ELF-1 (cell line): ENCODE measurements around the gene CCDC93.
A peak's percentile ranks its signal among the peaks of the same experiment; 100 is the strongest.
"Not testable (repeated sequence)": the region's sequence is repeated elsewhere in the genome, so short reads cannot be mapped to it uniquely, and the experiment has no call there.

Experiments used
- DNase-seq: peaks from one replicate; pipeline ENCODE4 v3.0.0-alpha.2; 2016; ENCODE audit warnings: low read depth, low spot score

Gene CCDC93

DNA sequence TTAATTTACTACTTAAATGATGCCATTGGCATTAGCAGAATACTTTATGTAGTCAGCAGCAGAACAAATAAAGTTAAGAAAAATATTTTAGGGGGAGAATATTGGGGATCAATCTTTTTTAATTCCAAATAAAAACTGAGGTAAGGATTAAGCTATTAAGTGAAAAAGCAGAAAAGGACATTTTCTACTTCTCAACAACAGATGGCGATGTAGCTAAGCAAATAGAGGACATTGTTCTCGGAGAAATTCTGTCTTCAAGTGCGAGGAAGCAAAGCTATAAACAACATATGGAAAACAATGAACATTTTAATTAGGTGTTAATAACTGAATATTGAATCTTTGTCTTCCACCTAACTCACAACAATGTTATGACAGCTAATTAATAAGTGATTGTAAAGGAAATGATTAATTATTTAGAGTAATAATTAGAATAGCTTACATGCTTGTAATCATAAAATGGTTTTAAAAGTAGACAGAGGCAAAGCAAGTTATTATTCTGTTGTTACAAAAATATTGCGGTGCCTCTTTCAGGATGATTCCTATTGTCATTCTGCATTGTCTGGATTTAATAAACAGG is 32.9 kb upstream of the CCDC93 start:
- no peak for DNase-seq

DNA sequence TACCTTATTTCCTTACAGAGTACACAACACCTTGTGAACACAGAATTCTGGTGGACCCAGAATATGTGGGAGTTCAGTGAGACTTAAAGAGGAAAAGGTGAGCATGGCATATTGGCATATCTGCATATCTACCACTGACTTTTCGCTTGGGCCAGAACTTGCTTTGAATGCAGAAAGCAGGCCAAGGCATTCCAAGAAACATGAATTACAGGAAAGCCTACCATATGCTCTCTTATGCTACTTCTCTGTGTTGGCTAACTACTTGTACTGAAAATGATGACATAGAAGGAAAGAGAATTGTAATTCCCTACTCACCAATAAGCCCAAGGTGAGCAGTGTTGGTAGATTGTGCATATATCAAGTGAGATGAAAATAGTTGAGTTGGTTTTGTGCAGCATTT is 31.4 kb upstream of the CCDC93 start:
- DNase-seq: no peak

- no peak for DNase-seq
Observed at GRCh38 chr2:118044854-118045253, 31.0 kb upstream of the CCDC93 start.

- DNase-seq: no peak
Observed at GRCh38 chr2:118044103-118044716, 30.3 kb upstream of the CCDC93 start.

DNA sequence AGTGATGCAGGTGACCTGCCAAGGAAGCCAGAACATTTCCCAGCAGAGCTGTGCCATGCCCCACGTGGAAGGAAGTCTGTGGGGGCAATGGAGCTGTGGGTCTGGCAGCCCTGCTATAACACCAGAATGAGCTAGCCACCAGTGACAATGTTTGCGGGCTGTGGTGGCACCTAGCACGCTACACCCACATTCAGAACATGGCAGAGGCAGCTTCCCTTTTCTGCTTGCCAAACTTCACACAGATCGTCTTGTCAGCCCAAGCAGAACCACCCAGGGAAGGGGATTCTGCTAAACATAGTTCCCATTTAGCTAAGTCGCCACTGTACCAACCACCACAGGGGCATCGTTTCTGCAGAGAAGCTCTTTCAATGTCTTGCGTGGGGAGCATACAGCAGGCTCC is 27.0 kb upstream of the CCDC93 start:
- DNase-seq: no peak

DNA sequence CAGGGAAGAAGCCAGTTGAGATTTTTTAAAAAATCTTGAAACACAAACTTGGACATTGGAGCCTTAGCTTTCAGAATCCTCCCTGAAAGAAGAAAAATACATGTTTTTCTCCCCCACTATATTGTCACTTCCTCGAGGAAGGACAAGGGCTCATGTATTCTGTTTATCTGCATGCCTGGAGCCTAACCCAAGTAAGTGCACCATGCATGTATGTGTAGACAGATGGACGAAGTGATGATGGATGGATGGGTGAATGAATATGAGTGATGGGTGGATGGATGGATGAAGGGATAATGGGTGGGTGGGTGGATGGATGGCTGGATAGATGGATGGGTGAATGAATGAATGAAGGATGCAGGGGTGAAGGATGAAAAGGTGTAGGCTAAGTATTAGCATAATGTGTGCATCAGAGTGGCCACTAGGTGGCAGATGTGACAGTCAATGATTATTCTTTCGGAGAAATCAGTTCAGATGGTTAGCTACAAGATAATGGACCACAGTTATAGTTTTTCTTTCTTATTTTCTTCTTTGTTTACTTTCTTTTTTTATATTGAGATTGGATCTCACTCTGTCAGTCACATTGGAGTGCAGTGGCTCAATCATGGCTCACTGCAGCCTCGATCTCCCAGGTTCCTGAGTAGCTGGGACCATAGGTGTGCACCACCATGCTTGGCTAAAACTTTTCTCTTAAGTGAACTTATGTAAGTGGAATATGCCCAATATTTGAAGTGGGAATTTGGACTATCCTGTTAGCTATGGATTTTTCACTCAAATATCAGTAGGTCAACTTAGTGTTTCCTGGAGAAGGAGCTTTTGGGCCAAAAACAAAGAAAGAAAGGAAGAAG is 18.5 kb upstream of the CCDC93 start:
- no peak for DNase-seq

DNA sequence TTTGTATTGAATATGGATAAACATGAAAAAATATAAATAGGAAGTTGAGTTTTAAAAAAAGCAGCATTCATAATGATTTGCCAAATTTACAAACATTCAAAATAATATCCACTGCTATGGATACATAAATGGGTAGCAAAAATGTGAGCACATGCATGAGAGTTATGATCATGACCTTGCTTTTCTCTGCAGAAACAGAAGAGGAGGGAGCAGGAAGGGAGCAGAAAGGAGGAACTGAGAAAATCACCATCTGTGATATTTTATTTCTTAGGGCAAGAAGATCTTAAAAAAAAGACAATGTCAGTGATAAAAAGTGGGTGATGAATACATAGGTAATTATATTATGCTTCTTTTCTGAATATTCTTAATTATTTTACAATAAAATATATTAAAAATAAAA is 17.7 kb upstream of the CCDC93 start:
- no peak for DNase-seq

- DNase-seq: no peak
Observed at GRCh38 chr2:118029025-118029424, 15.2 kb upstream of the CCDC93 start.

- no peak for DNase-seq
Observed at GRCh38 chr2:118021356-118021755, 7.5 kb upstream of the CCDC93 start.

- no peak for DNase-seq
Observed at GRCh38 chr2:118019821-118020220, 6.0 kb upstream of the CCDC93 start.

GRCh38 chr2:118016911-118017310 is 3.0 kb upstream of the CCDC93 start:
- DNase-seq: no peak

DNA sequence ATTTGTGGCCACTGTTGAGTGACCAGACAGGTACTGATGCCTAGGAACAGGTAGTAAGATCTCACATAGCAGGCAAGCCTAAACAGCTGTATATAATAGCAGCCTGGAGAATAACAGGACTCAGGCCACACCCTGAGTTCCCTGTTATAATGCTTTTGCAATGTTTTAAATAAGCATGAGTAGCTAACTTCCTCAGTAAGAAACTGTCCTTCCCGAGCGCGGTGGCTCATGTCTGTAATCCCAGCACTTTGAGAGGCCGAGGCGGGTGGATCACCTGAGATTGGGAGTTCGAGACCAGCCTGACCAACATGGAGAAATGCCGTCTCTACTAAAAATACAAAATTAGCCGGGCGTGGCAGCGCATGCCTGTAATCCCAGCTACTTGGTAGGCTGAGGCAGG is 1.9 kb upstream of the CCDC93 start:
- not testable (repeated sequence) for DNase-seq

- DNase-seq: no peak
Observed at GRCh38 chr2:118014492-118014824, 588 bp upstream of the CCDC93 start.

- DNase-seq: peak; percentile 47
Observed at GRCh38 chr2:118013221-118013723, 598 bp downstream of the CCDC93 start.

DNA sequence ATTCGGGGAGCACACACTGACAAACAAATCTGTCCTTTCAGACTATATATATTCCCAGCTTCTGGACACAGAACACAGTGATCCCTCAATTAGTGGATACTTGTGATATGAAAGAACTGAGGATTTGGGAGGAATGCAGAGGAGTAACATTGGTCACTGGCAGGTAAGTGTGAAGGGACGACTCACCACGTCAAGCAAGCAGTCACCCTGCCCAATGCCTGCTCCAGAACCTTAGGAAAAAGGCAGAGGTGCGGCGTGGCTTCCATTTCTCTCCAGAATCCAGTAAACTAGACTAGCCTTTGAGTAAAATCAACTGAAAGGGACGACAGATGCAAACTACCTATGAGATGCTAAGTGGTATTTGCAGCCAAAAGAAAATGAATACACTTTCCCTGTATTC is 1.1 kb downstream of the CCDC93 start:
- peak; percentile 18 for DNase-seq

- no peak for DNase-seq
Observed at GRCh38 chr2:118010473-118010872, 3.4 kb downstream of the CCDC93 start.

DNA sequence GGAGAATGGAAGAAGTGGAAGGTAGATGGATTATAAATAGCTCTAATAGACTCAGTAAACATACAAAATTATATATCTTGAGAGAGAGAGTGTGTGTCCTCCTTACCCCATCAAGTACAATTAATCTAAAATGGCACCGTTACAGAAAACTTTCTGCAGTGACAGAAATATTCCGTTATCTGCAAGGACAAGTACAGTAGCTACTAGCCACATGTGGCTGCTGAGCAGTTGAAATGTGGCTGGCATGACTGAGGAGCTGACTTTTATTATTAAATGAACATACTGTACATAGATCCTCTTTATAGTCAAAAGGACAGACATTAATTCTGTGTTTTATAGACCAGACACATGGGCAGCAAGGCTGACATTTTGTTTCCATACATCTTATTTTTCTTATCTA is 7.0 kb downstream of the CCDC93 start:
- DNase-seq: no peak

DNA sequence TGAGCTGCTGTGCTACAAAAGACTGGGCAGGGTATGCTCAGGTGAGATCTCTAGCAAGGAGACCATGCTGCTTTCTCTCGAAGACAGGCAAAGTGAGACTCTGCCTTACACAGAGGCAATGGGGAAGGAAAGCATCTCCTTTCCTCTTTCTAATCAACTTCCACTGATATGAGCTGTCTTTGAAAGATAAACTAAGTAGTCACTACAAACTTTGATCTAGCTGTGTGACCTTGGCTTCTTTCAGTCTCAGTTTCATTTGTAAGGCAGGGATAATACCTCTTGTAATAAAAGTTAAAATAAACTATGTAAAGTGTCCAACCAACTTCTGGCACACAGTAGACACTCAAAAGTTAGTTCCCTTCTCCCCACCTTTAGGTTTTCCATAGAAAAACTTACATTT is 7.5 kb downstream of the CCDC93 start:
- DNase-seq: no peak

DNA sequence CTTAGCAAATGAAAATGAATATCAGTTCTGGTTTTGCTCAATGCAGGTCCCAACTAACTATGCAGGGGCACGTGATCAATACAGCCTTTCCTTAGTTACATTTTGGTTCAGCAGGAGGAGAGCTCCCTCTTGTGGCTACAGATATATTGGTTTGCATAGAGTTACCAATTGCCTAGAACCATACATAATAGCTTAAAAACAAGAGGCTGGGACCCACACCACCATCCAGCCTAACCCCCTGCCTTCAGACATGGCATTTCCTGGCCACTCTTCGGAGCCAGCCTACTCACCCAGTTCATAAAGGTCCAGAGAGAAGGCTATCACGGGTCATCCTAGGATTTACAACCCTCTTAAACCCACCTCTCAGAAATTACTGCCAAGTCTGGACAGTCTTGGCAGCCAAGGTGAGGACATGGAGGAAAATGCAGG is 10.5 kb downstream of the CCDC93 start:
- DNase-seq: peak; percentile 74

DNA sequence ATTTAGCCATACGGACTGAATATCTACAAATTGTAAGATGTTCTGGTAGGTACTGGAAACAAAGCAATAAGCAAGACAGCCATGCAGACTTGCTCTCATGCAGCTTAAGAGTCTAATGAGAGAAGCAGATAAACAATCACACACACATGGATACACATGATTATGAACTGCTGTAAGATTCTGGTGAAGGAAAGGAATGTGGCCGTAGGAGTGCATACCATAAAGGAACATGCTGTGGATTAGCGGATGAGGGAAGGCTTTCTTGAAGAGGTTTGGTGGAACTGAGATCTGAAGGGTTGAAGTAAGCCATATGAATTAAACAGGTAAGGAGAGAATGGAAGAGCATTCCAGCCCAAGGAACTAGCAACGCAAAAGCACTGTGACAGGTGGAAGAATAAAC is 13.8 kb downstream of the CCDC93 start:
- no peak for DNase-seq

GRCh38 chr2:117997872-117998454 is 15.9 kb downstream of the CCDC93 start:
- no peak for DNase-seq

DNA sequence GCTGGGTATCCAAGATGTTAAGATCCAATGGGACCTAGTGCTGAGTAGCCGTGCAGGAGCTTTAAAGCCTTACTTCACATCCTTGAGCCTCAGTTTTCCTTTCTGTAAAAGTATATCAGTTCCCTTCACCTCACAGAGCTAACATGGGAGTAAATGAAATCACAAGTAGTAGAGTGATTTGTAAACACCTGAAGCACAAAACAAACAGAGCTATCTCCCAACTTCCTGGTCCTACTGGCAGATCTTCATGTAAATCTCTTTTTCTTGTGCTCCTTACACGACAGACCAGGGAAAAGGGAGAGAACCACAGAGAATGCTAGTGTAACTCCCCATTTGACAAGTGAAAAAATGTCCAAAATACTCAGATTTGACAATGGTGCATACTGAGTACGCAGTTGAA is 17.3 kb downstream of the CCDC93 start:
- DNase-seq: no peak

DNA sequence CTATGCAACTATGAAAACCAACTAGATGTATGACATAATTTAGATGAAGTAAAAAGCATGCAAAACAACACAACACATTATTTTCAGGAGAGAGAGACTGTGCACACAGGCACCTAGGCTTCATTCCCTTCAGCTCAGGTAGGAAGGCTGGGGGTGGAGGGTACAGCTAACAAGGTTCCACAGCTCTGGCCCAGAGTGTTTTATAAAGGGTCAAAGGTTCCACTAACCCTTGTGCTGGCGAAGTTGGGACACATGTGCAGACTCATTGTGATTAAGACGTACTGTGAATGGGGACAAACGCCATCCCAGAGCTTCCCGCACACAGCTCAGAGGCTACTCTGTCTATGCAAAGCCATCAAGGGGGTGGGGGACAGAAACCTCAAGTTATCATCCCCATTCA is 19.1 kb downstream of the CCDC93 start:
- DNase-seq: no peak
